ENCODE measurements around the gene MKNK1.

The MKNK1 gene

GRCh38 chr1:46596036-46596435, 8.0 kb downstream of the MKNK1 start:
- no peak for DNase-seq (ENCODE audit: low read depth)

- no peak for DNase-seq (ENCODE audit: low read depth)
Measured at GRCh38 chr1:46595127-46595526, 8.9 kb downstream of the MKNK1 start.

GRCh38 chr1:46594063-46594462, 10.0 kb downstream of the MKNK1 start:
- DNase-seq (ENCODE audit: low read depth), result no peak

- DNase-seq (ENCODE audit: low read depth), result no peak
Measured at GRCh38 chr1:46592823-46593222, 11.2 kb downstream of the MKNK1 start.

GRCh38 chr1:46589529-46589928, 14.5 kb downstream of the MKNK1 start:
- DNase-seq (ENCODE audit: low read depth), result no peak

- DNase-seq (ENCODE audit: low read depth), result no peak
Measured at GRCh38 chr1:46587069-46587468, 17.0 kb downstream of the MKNK1 start.

GRCh38 chr1:46585312-46585938, 18.6 kb downstream of the MKNK1 start:
- no peak for DNase-seq (ENCODE audit: low read depth)

GRCh38 chr1:46583494-46583893, 20.6 kb downstream of the MKNK1 start:
- no peak for DNase-seq (ENCODE audit: low read depth)

- no peak for DNase-seq (ENCODE audit: low read depth)
Measured at GRCh38 chr1:46582972-46583371, 21.1 kb downstream of the MKNK1 start.

GRCh38 chr1:46581681-46582455, 22.2 kb downstream of the MKNK1 start:
- no peak for DNase-seq (ENCODE audit: low read depth)

- DNase-seq (ENCODE audit: low read depth), result peak; percentile 17
Measured at GRCh38 chr1:46580140-46580903, 23.7 kb downstream of the MKNK1 start.

GRCh38 chr1:46577671-46578070, 26.4 kb downstream of the MKNK1 start:
- no peak for DNase-seq (ENCODE audit: low read depth)

GRCh38 chr1:46576596-46576995, 27.5 kb downstream of the MKNK1 start:
- DNase-seq (ENCODE audit: low read depth), result no peak

GRCh38 chr1:46575778-46576177, 28.3 kb downstream of the MKNK1 start:
- DNase-seq (ENCODE audit: low read depth), result no peak

GRCh38 chr1:46575300-46575699, 28.8 kb downstream of the MKNK1 start:
- DNase-seq (ENCODE audit: low read depth), result no peak

- DNase-seq (ENCODE audit: low read depth), result no peak
Measured at GRCh38 chr1:46571691-46572225, 32.3 kb downstream of the MKNK1 start.

GRCh38 chr1:46569884-46570725, 34.0 kb downstream of the MKNK1 start:
- DNase-seq (ENCODE audit: low read depth), result no peak

- no peak for DNase-seq (ENCODE audit: low read depth)
Measured at GRCh38 chr1:46569116-46569515, 35.0 kb downstream of the MKNK1 start.

- peak; percentile 43 for DNase-seq (ENCODE audit: low read depth)
Measured at GRCh38 chr1:46568461-46568891, 35.6 kb downstream of the MKNK1 start.

- no peak for DNase-seq (ENCODE audit: low read depth)
Measured at GRCh38 chr1:46563341-46563740, 40.7 kb downstream of the MKNK1 start.

GRCh38 chr1:46562498-46562897, 41.6 kb downstream of the MKNK1 start:
- no peak for DNase-seq (ENCODE audit: low read depth)

- DNase-seq (ENCODE audit: low read depth), result no peak
Measured at GRCh38 chr1:46558966-46559365, 45.1 kb downstream of the MKNK1 start.
